ENCODE results near the gene GPR146. TPM values are rescaled to one million over a fixed set of nuclear protein-coding genes. Genes with fewer than 3 reads are reported as not detected.
A peak's percentile ranks its signal among the peaks of the same experiment; 100 is the strongest.

The GPR146 gene
- total RNA-seq, 3 donors from 2014 or later = 3.5 to 13.0 (median 5.7) TPM

- ATAC-seq (no peak), DNase-seq (no peak)
- H3K4me3 ChIP-seq = no peak overlapping the region
- TF ChIP-seq CTCF (IDR thresholded peaks at IDR 0.05) = no peak
- H3K4me1 ChIP-seq (ENCODE audit: low read depth) = peaks cover 7% of the 10 kb centered on the region
- intact Hi-C loops (cut with DNase I, micrococcal nuclease) = no loop called here
- H3K36me3 ChIP-seq (ENCODE audit: low read depth) = no peaks in the 10 kb centered on the region
- no peaks in the 10 kb centered on the region for H3K9me3 ChIP-seq
Measured at GRCh38 chr7:1092161-1092632, 47.9 kb downstream of the GPR146 start.

DNA sequence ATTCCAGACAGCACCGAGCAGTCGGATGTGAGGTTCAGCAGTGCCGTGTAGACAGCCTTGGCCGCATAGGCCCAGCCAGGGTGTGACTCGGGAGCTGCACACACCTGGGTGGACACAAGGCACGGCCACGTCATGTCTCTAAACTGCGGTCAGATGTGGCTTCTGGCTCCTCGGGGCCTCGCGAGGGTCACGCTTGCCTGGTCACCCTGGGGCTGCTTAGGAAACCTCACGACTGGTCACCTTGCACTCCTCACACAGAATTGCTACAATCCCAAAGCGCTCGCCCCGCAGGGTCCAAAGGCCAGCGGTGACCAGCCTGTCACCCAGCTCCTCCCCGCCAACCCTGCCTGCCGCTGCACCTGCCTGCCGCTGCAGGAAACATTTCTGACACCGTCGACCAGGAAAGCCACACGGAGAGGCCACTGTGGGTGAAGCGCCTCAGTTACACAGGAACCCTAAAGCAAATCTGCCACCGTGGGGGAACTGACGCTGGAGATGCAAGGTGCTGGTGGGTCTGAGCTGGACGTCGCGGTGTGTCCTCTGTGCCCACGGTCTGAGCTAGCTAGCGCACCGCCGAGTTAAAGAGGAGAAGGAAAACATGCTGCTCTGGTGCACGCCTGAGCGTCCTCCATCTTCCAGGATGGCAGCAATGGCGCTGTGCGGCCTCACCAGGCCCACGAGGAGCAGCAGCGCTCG, 48.6 kb downstream of the GPR146 start:
- Histone ChIP-seq H3K4me3 (no peak overlapping the region), H3K4me1 (ENCODE audit: low read depth) (no peaks in the 10 kb centered on the region), H3K9me3 (no peaks in the 10 kb centered on the region), H3K36me3 (ENCODE audit: low read depth) (no peaks in the 10 kb centered on the region)
- DNase-seq (no peak), ATAC-seq (no peak)
- no peak for TF ChIP-seq CTCF (IDR thresholded peaks at IDR 0.05)
- intact Hi-C loops (cut with DNase I, micrococcal nuclease) = no loop called here

DNA sequence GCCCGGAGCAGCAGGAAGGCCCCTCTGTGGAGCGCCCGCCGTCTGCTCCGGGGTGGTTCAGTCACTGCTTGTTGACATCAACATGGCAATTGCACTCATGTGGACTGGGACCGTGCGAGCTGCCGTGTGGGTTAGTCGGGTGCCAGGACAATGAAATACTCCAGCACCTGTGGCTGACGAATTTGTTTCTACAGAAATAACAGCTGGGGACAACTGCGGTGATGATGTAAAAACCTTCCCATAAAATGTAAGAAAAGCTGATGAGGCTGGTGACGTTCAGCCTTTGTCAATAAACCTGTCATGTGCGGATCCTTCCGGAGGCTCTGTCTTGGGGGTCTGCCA, 49.1 kb downstream of the GPR146 start:
- no peaks in the 10 kb centered on the region for H3K36me3 ChIP-seq (ENCODE audit: low read depth)
- ATAC-seq = no peak
- TF ChIP-seq CTCF (IDR thresholded peaks at IDR 0.05) = no peak
- H3K9me3 ChIP-seq = no peaks in the 10 kb centered on the region
- H3K4me1 ChIP-seq (ENCODE audit: low read depth) = no peaks in the 10 kb centered on the region
- no peak for DNase-seq
- intact Hi-C loops (cut with DNase I, micrococcal nuclease) = no loop called here
- no peak overlapping the region for H3K4me3 ChIP-seq

DNA sequence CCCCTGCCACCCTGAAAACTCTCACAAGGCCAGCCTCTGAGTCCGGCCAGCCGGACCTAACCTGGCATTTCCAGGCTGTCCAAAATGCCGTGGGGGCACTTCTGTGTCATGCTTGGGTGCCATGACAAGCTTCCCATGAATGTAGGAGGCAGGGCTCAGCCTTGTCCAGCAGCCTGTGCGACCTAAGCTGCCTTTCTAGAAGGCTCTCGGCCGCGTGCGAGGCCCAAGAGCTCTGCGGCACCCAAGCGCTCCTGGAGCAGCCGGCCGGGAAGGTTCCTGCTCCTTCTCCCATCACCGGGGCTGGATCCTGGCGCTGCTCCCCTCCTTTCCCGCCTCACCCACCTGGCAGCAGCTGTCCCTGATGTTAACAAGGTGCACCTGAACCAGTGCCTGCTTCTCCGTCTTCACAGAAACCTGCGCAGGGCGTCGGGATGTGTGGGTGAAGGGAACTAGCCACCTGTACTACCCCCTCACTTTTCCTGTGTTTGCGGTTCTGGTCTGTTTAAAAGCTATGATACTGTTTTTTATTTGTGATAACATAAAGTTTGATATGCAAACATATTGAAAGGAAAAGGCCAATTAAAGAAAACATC, 49.7 kb downstream of the GPR146 start:
- Histone ChIP-seq H3K4me1 (ENCODE audit: low read depth) (no peaks in the 10 kb centered on the region), H3K4me3 (no peak overlapping the region), H3K36me3 (ENCODE audit: low read depth) (no peaks in the 10 kb centered on the region), H3K9me3 (no peaks in the 10 kb centered on the region)
- intact Hi-C loops (cut with DNase I, micrococcal nuclease) = no loop called here
- peak in 1 of 3 donors; percentile 36 for DNase-seq
- TF ChIP-seq CTCF (IDR thresholded peaks at IDR 0.05) = no peak
- no peak for ATAC-seq

- ATAC-seq (no peak), DNase-seq (peak in 1 of 3 donors; percentile 27)
- no peak for TF ChIP-seq CTCF (IDR thresholded peaks at IDR 0.05)
- Histone ChIP-seq H3K36me3 (ENCODE audit: low read depth) (no peaks in the 10 kb centered on the region), H3K4me1 (ENCODE audit: low read depth) (no peaks in the 10 kb centered on the region), H3K4me3 (no peak overlapping the region), H3K9me3 (no peaks in the 10 kb centered on the region)
- intact Hi-C loops (cut with DNase I, micrococcal nuclease) = no loop called here
Measured at GRCh38 chr7:1094870-1095269, 50.5 kb downstream of the GPR146 start.
